Lower leg skin (tissue), 3 donors: ENCODE results near the gene FJX1.

Experiments used
- POLR2A ChIP-seq, 2 donors: fragments of 450-650 bp; IDR thresholded peaks; one replicate each; pipeline ENCODE4 v1.6.1; 2016 to 2017; ENCODE audit warnings: antibody characterized with exemption in 2 of 2, mild to moderate bottlenecking in 1 of 2, moderate library complexity in 1 of 2
- TF ChIP-seq, protein P1 (sequence below), 3 donors: fragments of 450-650 bp; IDR thresholded peaks; one replicate each; pipeline ENCODE4 v1.5.1; 2016; ENCODE audit warnings: antibody characterized with exemption in 3 of 3, mild to moderate bottlenecking in 3 of 3, moderate library complexity in 2 of 3

DNA sequence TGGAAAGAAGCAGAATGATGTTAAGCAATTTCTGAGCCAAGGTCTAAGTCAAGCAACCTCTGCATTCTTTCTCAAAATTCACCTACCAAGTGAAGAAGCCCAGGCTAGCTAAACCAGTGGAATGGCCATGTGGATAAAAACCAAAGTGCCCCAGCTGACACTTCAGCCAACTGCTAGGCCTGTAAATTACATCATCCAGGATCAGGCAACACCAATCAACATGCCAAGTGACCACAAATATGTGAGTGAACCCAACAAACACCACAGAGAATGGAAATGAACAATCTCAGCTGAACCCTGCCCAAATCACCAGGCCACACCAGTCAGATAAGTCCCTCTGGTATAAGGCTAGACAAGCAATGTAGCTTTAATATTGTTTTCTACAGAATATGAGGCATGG lies 25.1 kb upstream of the FJX1 start:
- TF ChIP-seq, protein P1, sequence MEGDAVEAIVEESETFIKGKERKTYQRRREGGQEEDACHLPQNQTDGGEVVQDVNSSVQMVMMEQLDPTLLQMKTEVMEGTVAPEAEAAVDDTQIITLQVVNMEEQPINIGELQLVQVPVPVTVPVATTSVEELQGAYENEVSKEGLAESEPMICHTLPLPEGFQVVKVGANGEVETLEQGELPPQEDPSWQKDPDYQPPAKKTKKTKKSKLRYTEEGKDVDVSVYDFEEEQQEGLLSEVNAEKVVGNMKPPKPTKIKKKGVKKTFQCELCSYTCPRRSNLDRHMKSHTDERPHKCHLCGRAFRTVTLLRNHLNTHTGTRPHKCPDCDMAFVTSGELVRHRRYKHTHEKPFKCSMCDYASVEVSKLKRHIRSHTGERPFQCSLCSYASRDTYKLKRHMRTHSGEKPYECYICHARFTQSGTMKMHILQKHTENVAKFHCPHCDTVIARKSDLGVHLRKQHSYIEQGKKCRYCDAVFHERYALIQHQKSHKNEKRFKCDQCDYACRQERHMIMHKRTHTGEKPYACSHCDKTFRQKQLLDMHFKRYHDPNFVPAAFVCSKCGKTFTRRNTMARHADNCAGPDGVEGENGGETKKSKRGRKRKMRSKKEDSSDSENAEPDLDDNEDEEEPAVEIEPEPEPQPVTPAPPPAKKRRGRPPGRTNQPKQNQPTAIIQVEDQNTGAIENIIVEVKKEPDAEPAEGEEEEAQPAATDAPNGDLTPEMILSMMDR (IDR thresholded peaks at IDR 0.05), result no peak
- TF ChIP-seq POLR2A (IDR thresholded peaks at IDR 0.05), result no peak
